Mucosa of rectum (tissue), 2 donors: ENCODE data around the gene HPCAL1.

Experiments used
- H3K27ac ChIP-seq, 2 donors: one replicate each; pipeline ENCODE4 v1.7.0; 2013; ENCODE audit warnings: inconsistent platforms in 2 of 2, low read depth in 2 of 2, low read length in 2 of 2
- H3K27me3 ChIP-seq, 2 donors: one replicate each; pipeline ENCODE4 v1.7.0; 2013; ENCODE audit warnings: low read length in 2 of 2; ENCODE audit not compliant: control insufficient read depth in 2 of 2, insufficient read depth in 2 of 2
- H3K36me3 ChIP-seq, 2 donors: one replicate each; pipeline ENCODE4 v1.7.0; 2013; ENCODE audit warnings: low read length in 2 of 2; ENCODE audit not compliant: control insufficient read depth in 2 of 2, insufficient read depth in 2 of 2
- H3K4me1 ChIP-seq, 2 donors: one replicate each; pipeline ENCODE4 v1.7.0; 2013; ENCODE audit warnings: low read length in 2 of 2, mild to moderate bottlenecking in 1 of 2; ENCODE audit not compliant: control insufficient read depth in 2 of 2, insufficient read depth in 2 of 2
- H3K4me3 ChIP-seq, 2 donors: one replicate each; pipeline ENCODE4 v1.7.0; 2013; ENCODE audit warnings: low read length in 2 of 2
- H3K9ac ChIP-seq, 2 donors: one replicate each; pipeline ENCODE4 v1.7.0; 2013; ENCODE audit warnings: low read length in 2 of 2, low read depth in 1 of 2, mild to moderate bottlenecking in 1 of 2
- H3K9me3 ChIP-seq, 2 donors: one replicate each; pipeline ENCODE4 v1.7.0; 2013; ENCODE audit warnings: low read length in 2 of 2; ENCODE audit not compliant: control insufficient read depth in 2 of 2
- donor health status: healthy.
- donor health status: Normal muscosa, but diverticular disease.

HPCAL1 gene

GRCh38 chr2:10277293-10278028, 25.2 kb upstream of the HPCAL1 start:
- Histone ChIP-seq H3K27ac (peak overlapping the region in 1 of 2 donors; percentile 43), H3K36me3 (no peaks in the 10 kb centered on the region), H3K9ac (no peak overlapping the region), H3K27me3 (no peaks in the 10 kb centered on the region), H3K4me1 (peaks cover 0 to 11% of the 10 kb centered on the region in 2 donors), H3K4me3 (no peak overlapping the region), H3K9me3 (no peaks in the 10 kb centered on the region)

GRCh38 chr2:10278029-10278762, 24.5 kb upstream of the HPCAL1 start:
- Histone ChIP-seq H3K9ac (no peak overlapping the region), H3K4me3 (no peak overlapping the region), H3K9me3 (no peaks in the 10 kb centered on the region), H3K27ac (peak overlapping the region; percentile 10 to 43), H3K27me3 (no peaks in the 10 kb centered on the region), H3K4me1 (peaks cover 0 to 11% of the 10 kb centered on the region in 2 donors), H3K36me3 (no peaks in the 10 kb centered on the region)

GRCh38 chr2:10278763-10279471, 23.8 kb upstream of the HPCAL1 start:
- no peak overlapping the region for H3K4me3 ChIP-seq
- no peaks in the 10 kb centered on the region for H3K36me3 ChIP-seq
- no peaks in the 10 kb centered on the region for H3K9me3 ChIP-seq
- peaks cover 0 to 11% of the 10 kb centered on the region in 2 donors for H3K4me1 ChIP-seq
- H3K27me3 ChIP-seq, result no peaks in the 10 kb centered on the region
- no peak overlapping the region for H3K9ac ChIP-seq
- peak overlapping the region; percentile 1 to 43 for H3K27ac ChIP-seq

- Histone ChIP-seq H3K36me3 (no peaks in the 10 kb centered on the region), H3K27ac (no peak overlapping the region), H3K9ac (no peak overlapping the region), H3K4me1 (peaks cover 0 to 11% of the 10 kb centered on the region in 2 donors), H3K27me3 (no peaks in the 10 kb centered on the region), H3K4me3 (no peak overlapping the region), H3K9me3 (no peaks in the 10 kb centered on the region)
Measured at GRCh38 chr2:10279472-10279870, 23.2 kb upstream of the HPCAL1 start.

GRCh38 chr2:10279946-10280463, 22.7 kb upstream of the HPCAL1 start:
- H3K27me3 ChIP-seq, result no peaks in the 10 kb centered on the region
- H3K27ac ChIP-seq, result no peak overlapping the region
- H3K9ac ChIP-seq, result no peak overlapping the region
- H3K4me1 ChIP-seq, result peaks cover 0 to 11% of the 10 kb centered on the region in 2 donors
- no peak overlapping the region for H3K4me3 ChIP-seq
- no peaks in the 10 kb centered on the region for H3K36me3 ChIP-seq
- H3K9me3 ChIP-seq, result no peaks in the 10 kb centered on the region

- Histone ChIP-seq H3K36me3 (no peaks in the 10 kb centered on the region), H3K9ac (no peak overlapping the region), H3K27ac (no peak overlapping the region), H3K27me3 (no peaks in the 10 kb centered on the region), H3K4me3 (no peak overlapping the region), H3K9me3 (no peaks in the 10 kb centered on the region), H3K4me1 (peaks cover 6 to 13% of the 10 kb centered on the region in 2 donors)
Measured at GRCh38 chr2:10281891-10282290, 20.8 kb upstream of the HPCAL1 start.

GRCh38 chr2:10282611-10283105, 20.0 kb upstream of the HPCAL1 start:
- Histone ChIP-seq H3K36me3 (no peaks in the 10 kb centered on the region), H3K4me3 (no peak overlapping the region), H3K27me3 (no peaks in the 10 kb centered on the region), H3K4me1 (peaks cover 6 to 11% of the 10 kb centered on the region in 2 donors), H3K27ac (no peak overlapping the region), H3K9me3 (no peaks in the 10 kb centered on the region), H3K9ac (no peak overlapping the region)

- Histone ChIP-seq H3K4me1 (peaks cover 6% of the 10 kb centered on the region in 2 donors), H3K9ac (no peak overlapping the region), H3K27me3 (no peaks in the 10 kb centered on the region), H3K4me3 (no peak overlapping the region), H3K36me3 (no peaks in the 10 kb centered on the region), H3K27ac (no peak overlapping the region), H3K9me3 (no peaks in the 10 kb centered on the region)
Measured at GRCh38 chr2:10283106-10284062, 19.3 kb upstream of the HPCAL1 start.

GRCh38 chr2:10284108-10284870, 18.4 kb upstream of the HPCAL1 start:
- no peak overlapping the region for H3K4me3 ChIP-seq
- no peaks in the 10 kb centered on the region for H3K36me3 ChIP-seq
- H3K4me1 ChIP-seq, result peaks cover 2 to 6% of the 10 kb centered on the region in 2 donors
- H3K27me3 ChIP-seq, result no peaks in the 10 kb centered on the region
- H3K9ac ChIP-seq, result no peak overlapping the region
- H3K9me3 ChIP-seq, result no peaks in the 10 kb centered on the region
- no peak overlapping the region for H3K27ac ChIP-seq
